OCI-LY1 (cell line): ENCODE results near the gene OSBPL1A.

Experiments
- H2AFZ ChIP-seq: fragments of 200-600 bp; sonication (generic), shearing (Covaris generic); 2 replicates; pipeline ENCODE4 v1.6.0; 2014; ENCODE audit warnings: antibody characterized with exemption, mild to moderate bottlenecking, low read length
- H3F3A ChIP-seq: fragments of 200-600 bp; sonication (generic), shearing (Covaris generic); 2 replicates; pipeline ENCODE4 v1.6.0; 2014; ENCODE audit warnings: mild to moderate bottlenecking, antibody characterized with exemption, low read length, moderate library complexity; ENCODE audit not compliant: insufficient read depth
- H3K27ac ChIP-seq: fragments of 200-600 bp; sonication (generic); 2 replicates; pipeline ENCODE4 v1.5.1; 2014; ENCODE audit warnings: low read length, mixed run types, mild to moderate bottlenecking, low read depth; ENCODE audit not compliant: poor library complexity, severe bottlenecking
- H3K27me3 ChIP-seq: fragments of 200-600 bp; sonication (generic); 2 replicates; pipeline ENCODE4 v1.6.0; 2014; ENCODE audit warnings: antibody characterized with exemption, mild to moderate bottlenecking, low read length, moderate library complexity; ENCODE audit not compliant: insufficient read depth
- H3K36me3 ChIP-seq: fragments of 200-600 bp; sonication (generic); 2 replicates; pipeline ENCODE4 v1.6.1; 2014; ENCODE audit warnings: mild to moderate bottlenecking, antibody characterized with exemption, low read length, moderate library complexity, mixed read lengths; ENCODE audit not compliant: insufficient read depth
- H3K4me1 ChIP-seq: fragments of 200-600 bp; sonication (generic); 2 replicates; pipeline ENCODE4 v1.5.1; 2014; ENCODE audit warnings: mild to moderate bottlenecking, low read length, moderate library complexity; ENCODE audit not compliant: insufficient read depth, severe bottlenecking
- H3K4me2 ChIP-seq: fragments of 200-600 bp; sonication (generic), shearing (Covaris generic); 2 replicates; pipeline ENCODE4 v1.6.1; 2014; ENCODE audit warnings: low read length
- H3K4me3 ChIP-seq: fragments of 200-600 bp; sonication (generic); 2 replicates; pipeline ENCODE4 v1.5.1; 2014; ENCODE audit warnings: low read length, low read depth, mild to moderate bottlenecking, mixed read lengths; ENCODE audit not compliant: poor library complexity, severe bottlenecking
- H3K79me2 ChIP-seq: fragments of 200-600 bp; shearing (Covaris generic); 2 replicates; pipeline ENCODE4 v1.6.1; 2016; ENCODE audit warnings: mixed run types, low read length, mixed read lengths; ENCODE audit not compliant: insufficient read depth
- H3K9ac ChIP-seq: fragments of 200-600 bp; sonication (generic), shearing (Covaris generic); 2 replicates; pipeline ENCODE4 v1.6.1; 2014; ENCODE audit warnings: mild to moderate bottlenecking, low read length, mixed read lengths
- H3K9me2 ChIP-seq: fragments of 200-600 bp; sonication (generic), shearing (Covaris generic); 2 replicates; pipeline ENCODE4 v1.6.1; 2014; ENCODE audit warnings: low read depth, mild to moderate bottlenecking, low read length, mixed read lengths
- H3K9me3 ChIP-seq: fragments of 200-600 bp; shearing (Covaris generic); 2 replicates; pipeline ENCODE4 v1.6.1; 2014; ENCODE audit warnings: low read length, mixed read lengths
- H4K20me1 ChIP-seq: fragments of 200-600 bp; sonication (generic), shearing (Covaris generic); 2 replicates; pipeline ENCODE4 v1.6.0; 2016; ENCODE audit warnings: mild to moderate bottlenecking, low read length; ENCODE audit not compliant: insufficient read depth
- CTCF ChIP-seq: fragments of 200-600 bp; sonication (generic), shearing (Covaris generic); IDR thresholded peaks from 2 replicates; pipeline ENCODE4 v1.5.1; 2017; ENCODE audit warnings: mild to moderate bottlenecking, antibody characterized with exemption, low read length, moderate library complexity, mixed read lengths
- EZH2 ChIP-seq: fragments of 200-600 bp; sonication (generic), shearing (Covaris generic); IDR thresholded peaks from 2 replicates; pipeline ENCODE4 v1.8.0; 2017; ENCODE audit warnings: borderline replicate concordance, mixed run types, mild to moderate bottlenecking, antibody characterized with exemption, low read length, moderate library complexity, mixed read lengths

OSBPL1A gene

GRCh38 chr18:24136967-24137373 lies 260.7 kb downstream of the OSBPL1A start:
- no peak overlapping the region for H2AFZ ChIP-seq
- no peaks in the 10 kb centered on the region for H3K79me2 ChIP-seq
- H3K9me3 ChIP-seq = no peaks in the 10 kb centered on the region
- no peaks in the 10 kb centered on the region for H3K36me3 ChIP-seq
- TF ChIP-seq CTCF (no peak), EZH2 (no peak)
- H3K4me2 ChIP-seq = no peak overlapping the region
- no peaks in the 10 kb centered on the region for H3K4me1 ChIP-seq
- no peak overlapping the region for H3K4me3 ChIP-seq
- H3K9me2 ChIP-seq = no peaks in the 10 kb centered on the region
- no peak overlapping the region for H3K9ac ChIP-seq
- peaks cover 3% of the 10 kb centered on the region; the same call in 1 of the 2 replicates for H3K27me3 ChIP-seq
- no peaks in the 10 kb centered on the region for H4K20me1 ChIP-seq
- H3K27ac ChIP-seq = no peak overlapping the region
- H3F3A ChIP-seq = no peaks in the 10 kb centered on the region

GRCh38 chr18:24130494-24130893 lies 267.1 kb downstream of the OSBPL1A start:
- no peak for TF ChIP-seq CTCF
- TF ChIP-seq EZH2 = no peak
- H2AFZ ChIP-seq = no peak overlapping the region
- H4K20me1 ChIP-seq = no peaks in the 10 kb centered on the region
- H3K36me3 ChIP-seq = no peaks in the 10 kb centered on the region
- H3K4me1 ChIP-seq = no peaks in the 10 kb centered on the region
- no peaks in the 10 kb centered on the region for H3K79me2 ChIP-seq
- H3K9ac ChIP-seq = no peak overlapping the region
- H3K27ac ChIP-seq = no peak overlapping the region
- H3K9me2 ChIP-seq = no peaks in the 10 kb centered on the region
- no peak overlapping the region for H3K4me2 ChIP-seq
- H3F3A ChIP-seq = no peaks in the 10 kb centered on the region
- H3K9me3 ChIP-seq = no peaks in the 10 kb centered on the region
- no peaks in the 10 kb centered on the region for H3K27me3 ChIP-seq
- no peak overlapping the region for H3K4me3 ChIP-seq

- no peaks in the 10 kb centered on the region for H3K4me1 ChIP-seq
- TF ChIP-seq CTCF (no peak), EZH2 (no peak)
- H3K4me3 ChIP-seq = no peak overlapping the region
- H3K27ac ChIP-seq = no peak overlapping the region
- H3K9ac ChIP-seq = no peak overlapping the region
- H3K4me2 ChIP-seq = no peak overlapping the region
- H3K27me3 ChIP-seq = no peaks in the 10 kb centered on the region
- no peak overlapping the region for H2AFZ ChIP-seq
- H3K9me2 ChIP-seq = no peaks in the 10 kb centered on the region
- H3K9me3 ChIP-seq = no peaks in the 10 kb centered on the region
- no peaks in the 10 kb centered on the region for H4K20me1 ChIP-seq
- no peaks in the 10 kb centered on the region for H3F3A ChIP-seq
- no peaks in the 10 kb centered on the region for H3K79me2 ChIP-seq
- H3K36me3 ChIP-seq = no peaks in the 10 kb centered on the region
These were observed 268.9 kb downstream of the OSBPL1A start for GRCh38 chr18:24128700-24129099.
